Activated CD8-positive, alpha-beta T cell treated with anti-CD3 and anti-CD28 coated beads for 36 hours (primary cell): ENCODE measurements around the gene UGT1A1. TPM values are rescaled to one million over a fixed set of nuclear protein-coding genes. Genes with fewer than 3 reads are reported as not detected.

Experiments used
- ATAC-seq: fragments of 200-7000 bp; cut with Tn5 transposase; one replicate; pipeline ENCODE4 v1.10.0; 2021; ENCODE audit warnings: mild to moderate bottlenecking, moderate library complexity
- CTCF ChIA-PET: fragments of 350-600 bp; sonication (Branson Sonifier 250); formaldehyde crosslinking; loops from one replicate; lab custom pipeline; 2021; ENCODE audit warnings: antibody characterized with exemption; lab: Charles Lee
- POLR2A ChIA-PET: fragments of 350-600 bp; sonication (Branson Sonifier 250); formaldehyde crosslinking; loops from one replicate; lab custom pipeline; 2021; ENCODE audit warnings: antibody characterized with exemption; lab: Charles Lee
- DNase-seq: peaks from one replicate; pipeline ENCODE4 v3.0.0-alpha.2; 2020
- H3K27ac Mint-ChIP-seq: one replicate; pipeline ENCODE4 v1.8.0; 2021; ENCODE audit warnings: mild to moderate bottlenecking, mixed read lengths
- H3K27me3 Mint-ChIP-seq: one replicate; pipeline ENCODE4 v1.8.0; 2021; ENCODE audit warnings: mixed read lengths
- H3K36me3 Mint-ChIP-seq: one replicate; pipeline ENCODE4 v1.8.0; 2021; ENCODE audit warnings: low read depth, mixed read lengths
- H3K4me1 Mint-ChIP-seq: one replicate; pipeline ENCODE4 v1.8.0; 2021; ENCODE audit warnings: low read depth, mixed read lengths
- H3K4me3 Mint-ChIP-seq: one replicate; pipeline ENCODE4 v1.8.0; 2021; ENCODE audit warnings: mild to moderate bottlenecking, moderate library complexity, mixed read lengths
- H3K9me3 Mint-ChIP-seq: one replicate; pipeline ENCODE4 v1.8.0; 2021; ENCODE audit warnings: mixed read lengths
- intact Hi-C: fragments of 100-400 bp; cut with micrococcal nuclease; formaldehyde crosslinking; loops from one replicate; pipeline ENCODE4 v1.10.0; 2022
- total RNA-seq, 2 experiments: library from RNA; stranded (reverse); gene quantifications; one replicate each; pipeline ENCODE4 v1.2.3, GENCODE V29; 2021
- TF ChIP-seq, protein P1 (sequence below): fragments of 200-600 bp; IDR thresholded peaks from one replicate; pipeline ENCODE4 v1.8.0; 2022; ENCODE audit warnings: antibody characterized with exemption, mild to moderate bottlenecking

The UGT1A1 gene
- total RNA-seq, 2 experiments from 2014 or later: not detected

DNA sequence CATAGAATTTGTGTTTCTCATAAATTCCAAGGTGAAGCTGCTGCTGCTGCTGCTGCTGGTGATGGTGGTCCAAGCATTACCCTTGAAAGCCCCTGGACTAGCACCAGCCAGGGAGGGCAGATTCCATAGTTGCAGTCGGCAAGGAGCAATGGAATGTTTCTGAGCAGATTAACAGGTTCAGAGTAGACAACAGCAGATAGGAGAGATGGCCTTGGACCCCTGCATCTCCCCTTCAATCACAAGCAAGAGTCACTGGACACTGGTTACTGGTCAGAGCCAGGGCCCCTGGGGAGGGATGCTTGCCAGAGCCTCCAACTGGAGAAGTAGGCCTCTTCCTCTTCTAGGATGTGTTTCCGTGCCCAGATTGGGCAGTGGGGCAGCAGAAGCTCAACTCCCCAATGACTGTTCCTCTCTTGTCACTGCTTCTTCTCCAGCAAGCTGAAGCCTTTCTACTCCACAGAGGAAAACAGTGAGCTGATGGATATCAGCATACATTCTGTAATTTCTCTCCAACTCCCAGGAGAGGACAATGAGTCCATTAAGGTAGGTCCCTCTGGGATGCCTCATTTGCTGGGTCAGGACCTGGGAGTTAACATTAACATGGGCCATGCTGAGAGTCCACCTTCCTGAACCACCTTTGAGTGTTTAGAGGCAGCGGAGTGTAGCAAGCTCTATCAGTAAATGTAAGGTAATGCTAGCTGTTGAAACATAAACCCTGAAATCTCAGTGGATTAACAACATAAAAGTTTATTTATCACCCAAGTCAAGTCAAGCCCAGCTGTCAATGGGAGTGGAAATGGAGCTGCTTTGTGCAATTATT is 53.4 kb downstream of the UGT1A1 start:
- Mint-ChIP-seq H3K9me3 (no peaks in the 10 kb centered on the region), H3K27ac (no peak overlapping the region), H3K4me3 (no peak overlapping the region), H3K4me1 (no peaks in the 10 kb centered on the region), H3K36me3 (no peaks in the 10 kb centered on the region), H3K27me3 (peaks cover 3% of the 10 kb centered on the region)
- ChIA-PET CTCF (interaction anchor here (0.7 to 1.1 kb wide), 2 partner anchors 43 to 44 kb away, joined by 3 read pairs; no protein-coding TSS in a partner anchor), POLR2A (no interaction called here)
- DNase-seq (no peak), ATAC-seq (no peak)
- intact Hi-C loops: no loop called here
- TF ChIP-seq, protein P1, sequence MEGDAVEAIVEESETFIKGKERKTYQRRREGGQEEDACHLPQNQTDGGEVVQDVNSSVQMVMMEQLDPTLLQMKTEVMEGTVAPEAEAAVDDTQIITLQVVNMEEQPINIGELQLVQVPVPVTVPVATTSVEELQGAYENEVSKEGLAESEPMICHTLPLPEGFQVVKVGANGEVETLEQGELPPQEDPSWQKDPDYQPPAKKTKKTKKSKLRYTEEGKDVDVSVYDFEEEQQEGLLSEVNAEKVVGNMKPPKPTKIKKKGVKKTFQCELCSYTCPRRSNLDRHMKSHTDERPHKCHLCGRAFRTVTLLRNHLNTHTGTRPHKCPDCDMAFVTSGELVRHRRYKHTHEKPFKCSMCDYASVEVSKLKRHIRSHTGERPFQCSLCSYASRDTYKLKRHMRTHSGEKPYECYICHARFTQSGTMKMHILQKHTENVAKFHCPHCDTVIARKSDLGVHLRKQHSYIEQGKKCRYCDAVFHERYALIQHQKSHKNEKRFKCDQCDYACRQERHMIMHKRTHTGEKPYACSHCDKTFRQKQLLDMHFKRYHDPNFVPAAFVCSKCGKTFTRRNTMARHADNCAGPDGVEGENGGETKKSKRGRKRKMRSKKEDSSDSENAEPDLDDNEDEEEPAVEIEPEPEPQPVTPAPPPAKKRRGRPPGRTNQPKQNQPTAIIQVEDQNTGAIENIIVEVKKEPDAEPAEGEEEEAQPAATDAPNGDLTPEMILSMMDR: no peak

DNA sequence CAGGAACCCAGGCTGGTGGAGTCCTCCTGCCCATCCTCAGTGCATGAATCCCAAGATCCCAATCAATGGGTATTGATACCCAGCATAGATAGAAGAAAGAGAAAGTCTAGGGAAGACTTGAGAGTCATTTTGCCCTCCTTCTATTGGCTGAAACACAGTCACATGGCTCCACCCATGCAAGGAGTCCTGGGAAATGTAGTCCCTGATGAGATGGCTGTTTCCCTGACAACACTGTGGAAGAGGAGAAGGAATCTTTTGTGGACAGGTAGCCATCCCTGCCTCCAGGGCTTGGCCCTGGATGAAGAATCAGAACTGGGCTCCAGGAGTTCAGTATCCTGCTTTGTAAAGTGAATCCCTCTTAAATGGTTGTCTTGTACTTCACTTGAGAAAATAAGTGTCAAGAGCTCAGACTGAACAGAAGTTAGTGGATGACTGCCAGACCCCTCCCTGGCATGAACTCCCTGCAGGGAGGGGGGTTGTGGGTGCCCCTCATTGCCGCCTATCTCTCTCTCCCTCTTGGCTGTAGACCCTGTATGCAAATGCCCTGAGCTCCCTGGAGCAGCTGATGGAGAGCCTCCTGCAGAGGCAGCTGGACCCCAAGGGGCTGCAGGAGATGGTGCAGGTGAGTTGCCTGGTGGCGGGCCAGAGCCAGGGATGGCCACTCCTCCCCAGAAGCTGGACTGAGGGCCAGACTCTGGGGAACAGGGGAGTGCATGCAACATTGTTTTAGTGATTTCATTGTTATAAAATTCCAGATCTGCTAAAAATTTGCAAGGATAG is 54.2 kb downstream of the UGT1A1 start:
- ATAC-seq: peak; percentile 45

GRCh38 chr2:233815861-233816260 is 55.8 kb downstream of the UGT1A1 start:
- Mint-ChIP-seq H3K4me3 (no peak overlapping the region), H3K9me3 (no peaks in the 10 kb centered on the region), H3K27ac (no peak overlapping the region), H3K36me3 (no peaks in the 10 kb centered on the region), H3K4me1 (no peaks in the 10 kb centered on the region), H3K27me3 (peaks cover 1% of the 10 kb centered on the region)
- POLR2A ChIA-PET: no interaction called here
- intact Hi-C loops: no loop called here
- TF ChIP-seq, protein P1: no peak
- DNase-seq (no peak), ATAC-seq (no peak)
- CTCF ChIA-PET: no interaction called here

More for the DNA sequence above, 54.2 kb downstream of the UGT1A1 start:
- peaks cover 3% of the 10 kb centered on the region for H3K27me3 Mint-ChIP-seq
- TF ChIP-seq, protein P1: no peak
- DNase-seq: no peak
- no peaks in the 10 kb centered on the region for H3K36me3 Mint-ChIP-seq
- POLR2A ChIA-PET: no interaction called here
- H3K9me3 Mint-ChIP-seq: no peaks in the 10 kb centered on the region
- CTCF ChIA-PET: interaction anchor here (1.1 kb wide), 1 partner anchor 43 kb away, joined by 3 read pairs; no protein-coding TSS in a partner anchor
- H3K4me3 Mint-ChIP-seq: no peak overlapping the region
- no peaks in the 10 kb centered on the region for H3K4me1 Mint-ChIP-seq
- intact Hi-C loops: no loop called here
- H3K27ac Mint-ChIP-seq: no peak overlapping the region

GRCh38 chr2:233816334-233816733 is 56.3 kb downstream of the UGT1A1 start:
- CTCF ChIA-PET: no interaction called here
- Mint-ChIP-seq H3K9me3 (no peaks in the 10 kb centered on the region), H3K4me1 (no peaks in the 10 kb centered on the region), H3K27ac (no peak overlapping the region), H3K4me3 (no peak overlapping the region), H3K27me3 (peaks cover 1% of the 10 kb centered on the region), H3K36me3 (no peaks in the 10 kb centered on the region)
- POLR2A ChIA-PET: no interaction called here
- ATAC-seq (no peak), DNase-seq (no peak)
- TF ChIP-seq, protein P1: no peak
- intact Hi-C loops: no loop called here

DNA sequence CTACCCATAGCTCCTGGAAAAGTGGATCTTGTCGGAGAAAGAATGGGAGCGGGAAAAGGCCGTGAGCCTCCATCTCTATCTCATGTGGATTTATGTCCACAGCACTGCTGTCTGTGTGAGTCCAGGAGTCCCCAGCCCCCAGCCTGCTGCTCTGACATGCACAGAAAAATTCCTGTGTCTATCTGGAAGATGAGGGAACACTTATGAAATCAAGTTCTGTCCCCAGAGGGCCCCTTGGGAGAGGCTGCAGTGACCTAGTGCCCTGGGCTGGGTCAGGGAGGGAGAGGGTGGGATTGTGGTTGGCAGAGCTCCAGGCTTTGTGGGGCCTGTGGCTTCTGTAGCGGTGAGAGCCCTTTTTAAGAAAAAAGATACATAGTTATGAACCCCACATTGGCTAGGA is 56.7 kb downstream of the UGT1A1 start:
- H3K4me1 Mint-ChIP-seq: no peaks in the 10 kb centered on the region
- intact Hi-C loops: no loop called here
- no peak overlapping the region for H3K27ac Mint-ChIP-seq
- H3K9me3 Mint-ChIP-seq: no peaks in the 10 kb centered on the region
- no peak for ATAC-seq
- CTCF ChIA-PET: no interaction called here
- POLR2A ChIA-PET: no interaction called here
- DNase-seq: no peak
- peaks cover 1% of the 10 kb centered on the region for H3K27me3 Mint-ChIP-seq
- TF ChIP-seq, protein P1: no peak
- H3K36me3 Mint-ChIP-seq: no peaks in the 10 kb centered on the region
- no peak overlapping the region for H3K4me3 Mint-ChIP-seq
